OCI-LY7 (cell line): ENCODE results near the gene CANT1. TPM values are rescaled to one million over a fixed set of nuclear protein-coding genes. Genes with fewer than 3 reads are reported as not detected.
"Not testable (repeated sequence)": the region's sequence is repeated elsewhere in the genome, so short reads cannot be mapped to it uniquely, and the experiment has no call there.

Experiments used
- BruUV-seq: library from RNA; stranded (reverse); fragments of 400-500 nt; replicated peaks from 2 replicates; lab custom pipeline; 2021; lab: Mats Ljungman, UMichigan
- CTCF ChIA-PET: fragments of 300-600 bp; sonication (Branson Sonifier 250); formaldehyde crosslinking; loops from one replicate; lab custom pipeline; 2022; ENCODE audit warnings: antibody characterized with exemption; ENCODE audit not compliant: unreplicated experiment; lab: Charles Lee
- POLR2A ChIA-PET: fragments of 300-600 bp; sonication (Branson Sonifier 250); formaldehyde crosslinking; loops from one replicate; lab custom pipeline; 2022; ENCODE audit warnings: antibody characterized with exemption; lab: Charles Lee
- DNase-seq: peaks from one replicate; pipeline ENCODE4 v3.0.0-alpha.2; 2015; ENCODE audit warnings: low spot score
- H2AFZ ChIP-seq: fragments of 200-600 bp; sonication (generic), shearing (Covaris generic); 2 replicates; pipeline ENCODE4 v1.6.1; 2014; ENCODE audit warnings: mild to moderate bottlenecking, antibody characterized with exemption, low read length, moderate library complexity
- H3K27ac ChIP-seq: fragments of 200-600 bp; sonication (generic); 2 replicates; pipeline ENCODE4 v1.5.1; 2014; ENCODE audit warnings: mixed run types, low read depth, mild to moderate bottlenecking, moderate library complexity, low read length, inconsistent platforms; ENCODE audit not compliant: poor library complexity, severe bottlenecking
- H3K36me3 ChIP-seq: fragments of 200-600 bp; sonication (generic); 2 replicates; pipeline ENCODE4 v1.6.1; 2014; ENCODE audit warnings: mild to moderate bottlenecking, antibody characterized with exemption, low read length, moderate library complexity, mixed read lengths; ENCODE audit not compliant: insufficient read depth
- H3K4me1 ChIP-seq: fragments of 200-600 bp; sonication (generic); 2 replicates; pipeline ENCODE4 v1.5.1; 2014; ENCODE audit warnings: mild to moderate bottlenecking, low read length; ENCODE audit not compliant: insufficient read depth, poor library complexity, severe bottlenecking
- H3K4me2 ChIP-seq: fragments of 200-600 bp; sonication (generic); 2 replicates; pipeline ENCODE4 v1.6.1; 2014; ENCODE audit warnings: mild to moderate bottlenecking, low read length
- H3K4me3 ChIP-seq: fragments of 200-600 bp; sonication (generic); 2 replicates; pipeline ENCODE4 v1.5.1; 2014; ENCODE audit warnings: mild to moderate bottlenecking, low read depth, low read length; ENCODE audit not compliant: poor library complexity, severe bottlenecking
- H3K79me2 ChIP-seq: fragments of 200-600 bp; sonication (generic); 2 replicates; pipeline ENCODE4 v1.6.1; 2016; ENCODE audit warnings: low read depth, mild to moderate bottlenecking, low read length, moderate library complexity, mixed read lengths; ENCODE audit not compliant: insufficient read depth
- H3K9me2 ChIP-seq: fragments of 200-600 bp; sonication (generic); 2 replicates; pipeline ENCODE4 v1.6.1; 2016; ENCODE audit warnings: mild to moderate bottlenecking, low read length, mixed read lengths; ENCODE audit not compliant: insufficient read depth
- H3K9me3 ChIP-seq: fragments of 200-600 bp; sonication (generic); 2 replicates; pipeline ENCODE4 v1.6.1; 2014; ENCODE audit warnings: mild to moderate bottlenecking, mixed run types, low read length, mixed read lengths
- H4K20me1 ChIP-seq: fragments of 200-600 bp; sonication (generic); 2 replicates; pipeline ENCODE4 v1.6.1; 2014; ENCODE audit warnings: mild to moderate bottlenecking, antibody characterized with exemption, low read length, moderate library complexity, mixed read lengths; ENCODE audit not compliant: insufficient read depth
- CTCF ChIP-seq: fragments of 200-600 bp; sonication (generic); conservative IDR thresholded peaks from 2 replicates; pipeline ENCODE4 v1.5.1; 2014; ENCODE audit warnings: mild to moderate bottlenecking, antibody characterized with exemption, low read length, moderate library complexity, mixed read lengths
- EZH2phosphoT487 ChIP-seq: fragments of 200-600 bp; sonication (generic); IDR thresholded peaks from 2 replicates; pipeline ENCODE4 v1.6.1; 2018; ENCODE audit warnings: low read depth, borderline replicate concordance, mild to moderate bottlenecking, mixed run types, antibody characterized with exemption, low read length, moderate library complexity, mixed read lengths
- intact Hi-C: fragments of 100-400 bp; cut with micrococcal nuclease; formaldehyde crosslinking; loops from one replicate; pipeline ENCODE4 v1.10.0; 2022; ENCODE audit not compliant: unreplicated experiment
- total RNA-seq, 2 experiments: library from RNA; depleted of rRNA in 1 of 2; stranded (reverse); fragments of >200 nt in 1 of 2; shearing (Covaris generic) in 1 of 2; gene quantifications; 2 replicates each; pipeline ENCODE4 v1.2.3, GENCODE V29; 2014 to 2022

The CANT1 gene
- total RNA-seq, 2 experiments from 2014 or later: 37.2 to 60.5 TPM

- Histone ChIP-seq H3K4me1 (peaks cover 16% of the 10 kb centered on the region), H3K27ac (no peak overlapping the region), H3K36me3 (no peaks in the 10 kb centered on the region), H3K9me2 (no peaks in the 10 kb centered on the region), H3K4me2 (peak overlapping the region; percentile 34), H3K79me2 (no peaks in the 10 kb centered on the region), H3K9me3 (no peaks in the 10 kb centered on the region), H3K4me3 (peak overlapping the region; percentile 8), H4K20me1 (no peaks in the 10 kb centered on the region), H2AFZ (no peak overlapping the region)
- ChIA-PET CTCF (no interaction called here), POLR2A (no interaction called here)
- intact Hi-C loops: no loop called here
- no peak for TF ChIP-seq EZH2phosphoT487
- no peak for TF ChIP-seq CTCF
- DNase-seq: peak; percentile 74
- BruUV-seq: no TSS peak
Observed at GRCh38 chr17:78965491-78965924, 44.1 kb downstream of the CANT1 start.

- no peaks in the 10 kb centered on the region for H4K20me1 ChIP-seq
- ChIA-PET POLR2A (no interaction called here), CTCF (no interaction called here)
- no peak overlapping the region for H2AFZ ChIP-seq
- H3K4me3 ChIP-seq: no peak overlapping the region
- H3K9me3 ChIP-seq: no peaks in the 10 kb centered on the region
- no peak overlapping the region for H3K27ac ChIP-seq
- H3K36me3 ChIP-seq: no peaks in the 10 kb centered on the region
- TF ChIP-seq CTCF (no peak), EZH2phosphoT487 (no peak)
- no peaks in the 10 kb centered on the region for H3K9me2 ChIP-seq
- no peaks in the 10 kb centered on the region for H3K79me2 ChIP-seq
- DNase-seq: no peak
- peaks cover 16% of the 10 kb centered on the region for H3K4me1 ChIP-seq
- no peak overlapping the region for H3K4me2 ChIP-seq
- no TSS peak for BruUV-seq
- intact Hi-C loops: no loop called here
Observed at GRCh38 chr17:78963378-78963777, 46.2 kb downstream of the CANT1 start.

GRCh38 chr17:78962984-78963348 is 46.6 kb downstream of the CANT1 start:
- intact Hi-C loops, H3K9me3 ChIP-seq, BruUV-seq, H3K36me3 ChIP-seq, H3K9me2 ChIP-seq, H3K79me2 ChIP-seq, POLR2A ChIA-PET, H3K4me2 ChIP-seq, H4K20me1 ChIP-seq, DNase-seq, CTCF ChIA-PET, H2AFZ ChIP-seq, H3K4me3 ChIP-seq, H3K27ac ChIP-seq: not testable (repeated sequence)
- H3K4me1 ChIP-seq: peaks cover 16% of the 10 kb centered on the region
